BLaER1 treated with 17β-estradiol and CSF1 and Interleukin-3, amounts not matched to agents 10 nM and 100 nM (cell line): ENCODE data around the gene PKNOX2.
"Not testable (repeated sequence)": the region's sequence is repeated elsewhere in the genome, so short reads cannot be mapped to it uniquely, and the experiment has no call there.

Experiments used
- H3K27ac ChIP-seq, 11 experiments: shearing (Covaris generic); formaldehyde crosslinking; 2 replicates each; pipeline ENCODE4 v1.8.1; 2022
- H3K27me3 ChIP-seq, 11 experiments: shearing (Covaris generic); formaldehyde crosslinking; 2 replicates each; pipeline ENCODE4 v1.8.1; 2022
- H3K36me3 ChIP-seq, 11 experiments: shearing (Covaris generic); formaldehyde crosslinking; 2 replicates each; pipeline ENCODE4 v1.8.1; 2022
- H3K4me1 ChIP-seq, 10 experiments: shearing (Covaris generic); formaldehyde crosslinking; 2 replicates each; pipeline ENCODE4 v1.8.1; 2022
- H3K4me2 ChIP-seq, 11 experiments: shearing (Covaris generic); formaldehyde crosslinking; 2 replicates each; pipeline ENCODE4 v1.8.1; 2022
- H3K4me3 ChIP-seq, 10 experiments: shearing (Covaris generic); formaldehyde crosslinking; 2 replicates each; pipeline ENCODE4 v1.8.1; 2022
- H3K9ac ChIP-seq, 11 experiments: shearing (Covaris generic); formaldehyde crosslinking; 2 replicates each; pipeline ENCODE4 v1.8.1; 2022
- H3K9me3 ChIP-seq, 11 experiments: shearing (Covaris generic); formaldehyde crosslinking; replicated peaks in 1 of 11; 2 replicates each; pipeline ENCODE4 v1.8.1; 2022
- H4K20me1 ChIP-seq, 11 experiments: shearing (Covaris generic); formaldehyde crosslinking; 2 replicates each; pipeline ENCODE4 v1.8.1; 2022
- Cebpa-rat ChIP-seq, 11 experiments: shearing (Covaris generic); IDR thresholded peaks; 2 replicates each; pipeline ENCODE4 v1.8.1; 2022

Gene PKNOX2

DNA sequence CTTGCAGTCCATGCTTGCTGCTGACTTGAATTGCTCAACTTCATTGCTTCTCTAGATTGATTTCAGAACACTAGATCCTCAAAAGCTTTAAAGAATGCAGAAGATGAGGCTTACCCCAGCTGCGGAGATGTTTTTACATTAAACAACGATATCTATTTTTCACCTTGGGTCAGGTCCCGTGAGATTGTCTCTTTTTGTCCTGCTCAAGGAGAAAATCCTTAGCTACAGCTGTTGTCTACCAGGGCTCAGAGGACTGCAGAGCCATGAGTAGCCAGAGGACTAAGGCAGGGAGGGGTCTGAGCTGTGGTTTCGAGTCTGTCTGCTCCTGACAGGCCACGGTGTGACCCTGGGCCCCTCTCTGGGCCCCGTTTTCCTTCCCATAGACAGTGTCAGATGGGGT is 51.4 kb downstream of the PKNOX2 start:
- H3K27me3 ChIP-seq, result no peaks in the 10 kb centered on the region

GRCh38 chr11:125218336-125218735 is 53.8 kb downstream of the PKNOX2 start:
- Histone ChIP-seq H3K36me3 (no peaks in the 10 kb centered on the region), H3K9ac (no peak overlapping the region), H3K4me2 (no peak overlapping the region), H3K4me1 (peaks cover 0 to 15% (median 7%) of the 10 kb centered on the region in 10 experiments; a peak in 11 of 20 replicates), H3K9me3 (no peaks in the 10 kb centered on the region), H3K4me3 (no peak overlapping the region), H4K20me1 (no peaks in the 10 kb centered on the region; a peak in 2 of 22 replicates), H3K27me3 (no peaks in the 10 kb centered on the region), H3K27ac (no peak overlapping the region)
- TF ChIP-seq Cebpa-rat (IDR thresholded peaks at IDR 0.05), result no peak

More for the DNA sequence above, 51.4 kb downstream of the PKNOX2 start:
- Histone ChIP-seq H3K27ac (no peak overlapping the region), H4K20me1 (no peaks in the 10 kb centered on the region; a peak in 2 of 22 replicates), H3K36me3 (no peaks in the 10 kb centered on the region), H3K4me1 (peaks cover 0 to 15% (median 7%) of the 10 kb centered on the region in 10 experiments; a peak in 11 of 20 replicates), H3K9ac (no peak overlapping the region; a peak in 1 of 22 replicates), H3K9me3 (no peaks in the 10 kb centered on the region), H3K4me2 (peak overlapping the region in 8 of 11 experiments; percentile 7 to 55 (median 30); a peak in 14 of 22 replicates), H3K4me3 (no peak overlapping the region)
- TF ChIP-seq Cebpa-rat (IDR thresholded peaks at IDR 0.05), result no peak

GRCh38 chr11:125221461-125221860 is 56.9 kb downstream of the PKNOX2 start:
- no peak overlapping the region for H3K27ac ChIP-seq
- H4K20me1 ChIP-seq, result no peaks in the 10 kb centered on the region; a peak in 1 of 22 replicates
- no peaks in the 10 kb centered on the region for H3K36me3 ChIP-seq
- no peak overlapping the region for H3K9ac ChIP-seq
- no peaks in the 10 kb centered on the region for H3K9me3 ChIP-seq
- no peaks in the 10 kb centered on the region for H3K27me3 ChIP-seq
- no peak overlapping the region for H3K4me2 ChIP-seq
- H3K4me3 ChIP-seq, result no peak overlapping the region
- H3K4me1 ChIP-seq, result peaks cover 0 to 3% (median under 1%) of the 10 kb centered on the region in 10 experiments; a peak in 9 of 20 replicates
- no peak for TF ChIP-seq Cebpa-rat (IDR thresholded peaks at IDR 0.05)

GRCh38 chr11:125222494-125222893 is 57.9 kb downstream of the PKNOX2 start:
- Histone ChIP-seq H3K9ac (no peak overlapping the region), H4K20me1 (no peaks in the 10 kb centered on the region; a peak in 1 of 22 replicates), H3K4me2 (no peak overlapping the region), H3K4me3 (no peak overlapping the region), H3K36me3 (no peaks in the 10 kb centered on the region), H3K9me3 (no peaks in the 10 kb centered on the region), H3K27me3 (no peaks in the 10 kb centered on the region), H3K27ac (no peak overlapping the region), H3K4me1 (no peaks in the 10 kb centered on the region)
- no peak for TF ChIP-seq Cebpa-rat (IDR thresholded peaks at IDR 0.05)

DNA sequence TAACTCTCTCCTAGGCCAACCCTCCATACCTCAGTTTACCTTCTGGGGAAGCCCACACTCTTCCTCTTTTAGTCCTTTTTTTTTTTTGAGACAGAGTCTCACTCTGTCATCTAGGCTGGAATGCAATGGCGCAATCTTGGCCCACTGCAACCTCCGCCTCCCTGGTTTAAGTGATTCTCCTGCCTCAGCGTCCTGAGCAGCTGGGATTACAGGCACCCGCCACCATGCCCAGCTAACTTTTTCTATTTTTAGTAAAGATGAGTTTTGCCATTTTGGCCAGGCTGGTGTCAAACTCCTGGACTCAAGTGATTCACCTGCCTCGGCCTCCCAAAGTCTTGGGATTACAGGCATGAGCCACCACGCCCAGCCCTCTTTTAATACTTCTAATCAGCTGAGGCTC is 58.6 kb downstream of the PKNOX2 start:
- not testable (repeated sequence) for H3K4me3 ChIP-seq, H3K27me3 ChIP-seq, H4K20me1 ChIP-seq, H3K27ac ChIP-seq, H3K9ac ChIP-seq, H3K36me3 ChIP-seq, H3K4me2 ChIP-seq, H3K9me3 ChIP-seq, H3K4me1 ChIP-seq
- TF ChIP-seq Cebpa-rat (IDR thresholded peaks at IDR 0.05), result peak in 1 of 11 experiments; percentile 8; a peak in 1 of 22 replicates

GRCh38 chr11:125223901-125224361 is 59.4 kb downstream of the PKNOX2 start:
- H4K20me1 ChIP-seq, result no peaks in the 10 kb centered on the region
- H3K4me3 ChIP-seq, result no peak overlapping the region
- TF ChIP-seq Cebpa-rat (IDR thresholded peaks at IDR 0.05), result no peak
- H3K27me3 ChIP-seq, result no peaks in the 10 kb centered on the region
- no peaks in the 10 kb centered on the region for H3K36me3 ChIP-seq
- H3K27ac ChIP-seq, result no peak overlapping the region
- H3K9me3 ChIP-seq, result no peaks in the 10 kb centered on the region
- no peak overlapping the region for H3K9ac ChIP-seq
- H3K4me1 ChIP-seq, result no peaks in the 10 kb centered on the region
- no peak overlapping the region for H3K4me2 ChIP-seq

DNA sequence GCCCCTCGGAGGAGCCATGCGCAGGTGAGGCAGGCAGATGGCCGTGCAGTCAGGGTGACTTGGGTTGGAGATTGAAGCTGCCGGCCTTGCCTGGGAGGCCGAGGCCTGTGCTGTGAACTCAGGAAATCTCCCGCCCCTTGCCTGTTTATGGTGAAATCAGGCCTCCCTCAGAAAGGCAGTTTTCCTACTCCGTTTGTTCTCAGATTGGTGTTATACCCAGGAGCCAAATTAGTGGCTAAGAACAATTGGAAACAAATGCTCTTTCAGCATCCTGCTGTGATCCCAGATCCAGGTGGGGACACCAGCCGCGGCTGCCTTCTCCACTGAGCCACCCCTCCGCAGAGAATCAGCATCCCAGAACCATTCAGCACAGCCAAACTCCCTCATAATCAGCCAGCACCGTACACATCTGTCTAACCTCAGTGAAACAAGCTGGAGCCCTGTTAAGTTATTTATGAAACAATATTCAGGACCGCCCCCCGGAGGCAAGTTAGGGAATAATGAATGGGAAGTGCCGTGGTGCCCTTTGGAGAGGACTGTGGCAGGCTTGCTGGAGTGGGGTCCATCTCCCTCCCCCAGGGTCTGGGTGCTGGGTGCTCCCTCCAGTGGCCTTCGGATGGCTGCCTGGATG is 60.0 kb downstream of the PKNOX2 start:
- no peak overlapping the region for H3K4me3 ChIP-seq
- H3K36me3 ChIP-seq, result no peaks in the 10 kb centered on the region
- no peaks in the 10 kb centered on the region for H3K9me3 ChIP-seq
- no peak for TF ChIP-seq Cebpa-rat (IDR thresholded peaks at IDR 0.05)
- H3K9ac ChIP-seq, result no peak overlapping the region
- H4K20me1 ChIP-seq, result no peaks in the 10 kb centered on the region
- no peak overlapping the region for H3K4me2 ChIP-seq
- H3K27ac ChIP-seq, result no peak overlapping the region
- no peaks in the 10 kb centered on the region for H3K4me1 ChIP-seq
- no peaks in the 10 kb centered on the region for H3K27me3 ChIP-seq

DNA sequence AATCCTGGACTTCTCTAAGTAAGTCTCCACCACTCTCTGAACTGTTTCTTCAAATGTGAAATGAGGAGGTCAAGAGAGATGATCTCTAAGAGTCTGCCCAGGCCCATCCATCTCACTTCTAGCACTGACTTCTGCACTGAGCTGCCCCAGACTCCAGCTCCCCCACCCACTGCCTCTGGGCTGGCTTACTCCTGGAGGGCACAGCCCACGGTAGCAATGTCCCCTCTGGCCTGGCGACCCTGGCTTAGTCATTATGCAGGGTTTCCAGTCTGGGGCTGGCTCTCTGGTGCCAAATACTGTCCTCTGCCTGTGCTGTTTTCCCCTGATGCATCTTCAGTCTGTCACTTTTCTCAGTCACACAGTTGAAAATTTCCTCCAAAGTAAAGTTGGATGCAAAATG is 60.9 kb downstream of the PKNOX2 start:
- no peak for TF ChIP-seq Cebpa-rat (IDR thresholded peaks at IDR 0.05)
- Histone ChIP-seq H3K27ac (no peak overlapping the region), H3K27me3 (no peaks in the 10 kb centered on the region), H3K9ac (no peak overlapping the region), H3K9me3 (no peaks in the 10 kb centered on the region), H3K4me3 (no peak overlapping the region), H3K4me1 (no peaks in the 10 kb centered on the region), H3K36me3 (no peaks in the 10 kb centered on the region), H4K20me1 (no peaks in the 10 kb centered on the region), H3K4me2 (no peak overlapping the region)

GRCh38 chr11:125226031-125226430 is 61.5 kb downstream of the PKNOX2 start:
- Histone ChIP-seq H3K27ac (no peak overlapping the region), H3K27me3 (no peaks in the 10 kb centered on the region), H3K9ac (no peak overlapping the region), H3K4me3 (no peak overlapping the region), H3K36me3 (no peaks in the 10 kb centered on the region), H3K4me1 (no peaks in the 10 kb centered on the region), H3K9me3 (no peaks in the 10 kb centered on the region), H3K4me2 (no peak overlapping the region), H4K20me1 (no peaks in the 10 kb centered on the region)
- TF ChIP-seq Cebpa-rat (IDR thresholded peaks at IDR 0.05), result no peak

- no peak overlapping the region for H3K4me3 ChIP-seq
- H3K36me3 ChIP-seq, result no peaks in the 10 kb centered on the region
- no peaks in the 10 kb centered on the region for H3K4me1 ChIP-seq
- H4K20me1 ChIP-seq, result no peaks in the 10 kb centered on the region
- no peak for TF ChIP-seq Cebpa-rat (IDR thresholded peaks at IDR 0.05)
- H3K9ac ChIP-seq, result no peak overlapping the region
- H3K9me3 ChIP-seq, result no peaks in the 10 kb centered on the region
- no peak overlapping the region for H3K4me2 ChIP-seq
- H3K27me3 ChIP-seq, result no peaks in the 10 kb centered on the region
- no peak overlapping the region for H3K27ac ChIP-seq
Measured at GRCh38 chr11:125226706-125227105, 62.2 kb downstream of the PKNOX2 start.
